Caco-2 (cell line): ENCODE data around the gene SMC1B. TPM values are rescaled to one million over a fixed set of nuclear protein-coding genes. Genes with fewer than 3 reads are reported as not detected.
A peak's percentile ranks its signal among the peaks of the same experiment; 100 is the strongest.

Source experiments
- BruUV-seq: library from RNA; stranded (reverse); fragments of 400-500 nt; replicated peaks from 2 replicates; lab custom pipeline; 2021; lab: Mats Ljungman, UMichigan
- CTCF ChIA-PET: fragments of 300-600 bp; sonication (Branson Sonifier 250); formaldehyde crosslinking; loops from one replicate; lab custom pipeline; 2022; ENCODE audit warnings: antibody characterized with exemption; lab: Charles Lee
- POLR2A ChIA-PET: fragments of 300-600 bp; sonication (Branson Sonifier 250); formaldehyde crosslinking; loops from one replicate; lab custom pipeline; 2022; ENCODE audit warnings: antibody characterized with exemption; lab: Charles Lee
- DNase-seq, 2 experiments: peaks; one replicate each; pipeline versions ENCODE4 v3.0.0 to v3.0.0-alpha.2; 2020 to 2022
- H3K27me3 ChIP-seq: replicated peaks from 2 replicates; pipeline ENCODE4 v1.6.0; 2011; ENCODE audit warnings: low read length; ENCODE audit not compliant: control insufficient read depth, insufficient read depth
- H3K36me3 ChIP-seq: 2 replicates; pipeline ENCODE4 v1.5.1; 2011; ENCODE audit warnings: low read length; ENCODE audit not compliant: control insufficient read depth, insufficient read depth
- H3K4me1 ChIP-seq: fragments of 250-450 bp; sonication (Bioruptor Pico); 2 replicates; pipeline ENCODE4 v1.5.1; 2020; ENCODE audit warnings: mild to moderate bottlenecking
- H3K4me3 ChIP-seq: 2 replicates; pipeline ENCODE4 v1.5.1; 2011; ENCODE audit warnings: low read depth, mild to moderate bottlenecking, control low read depth, low read length
- H3K9me3 ChIP-seq: fragments of 250-450 bp; sonication (Bioruptor Pico); 2 replicates; pipeline ENCODE4 v1.5.1; 2020; ENCODE audit warnings: mild to moderate bottlenecking, moderate library complexity
- H3K27ac Mint-ChIP-seq: one replicate; pipeline ENCODE4 v1.8.0; 2022; ENCODE audit warnings: mixed read lengths; ENCODE audit not compliant: unreplicated experiment
- H3K27me3 Mint-ChIP-seq: one replicate; pipeline ENCODE4 v1.8.0; 2022; ENCODE audit warnings: mixed read lengths; ENCODE audit not compliant: insufficient read depth, unreplicated experiment
- H3K36me3 Mint-ChIP-seq: one replicate; pipeline ENCODE4 v1.8.0; 2022; ENCODE audit warnings: mild to moderate bottlenecking, mixed read lengths; ENCODE audit not compliant: insufficient read depth, unreplicated experiment
- H3K4me1 Mint-ChIP-seq: one replicate; pipeline ENCODE4 v1.8.0; 2022; ENCODE audit warnings: low read depth, mixed read lengths; ENCODE audit not compliant: unreplicated experiment
- H3K4me3 Mint-ChIP-seq: one replicate; pipeline ENCODE4 v1.8.0; 2022; ENCODE audit warnings: mild to moderate bottlenecking, moderate library complexity, mixed read lengths; ENCODE audit not compliant: unreplicated experiment
- H3K9me3 Mint-ChIP-seq: one replicate; pipeline ENCODE4 v1.8.0; 2022; ENCODE audit warnings: mixed read lengths; ENCODE audit not compliant: unreplicated experiment
- intact Hi-C: fragments of 100-400 bp; cut with micrococcal nuclease; formaldehyde crosslinking; loops from one replicate; pipeline ENCODE4 v1.10.0; 2022; ENCODE audit not compliant: unreplicated experiment
- total RNA-seq: library from RNA; stranded (reverse); gene quantifications from 2 replicates; pipeline ENCODE4 v1.2.3, GENCODE V29; 2022
- TF ChIP-seq, protein P1 (sequence below), 2 experiments: fragments of 200-600 bp in 1 of 2; IDR thresholded peaks; 1 replicate in 1 of 2; 2 replicates in 1 of 2; pipeline versions ENCODE4 v1.5.1 to v1.8.0; 2011 to 2022; ENCODE audit warnings: antibody characterized with exemption in 1 of 2, control low read depth in 1 of 2, inconsistent platforms in 1 of 2, low read depth in 1 of 2, low read length in 1 of 2, mild to moderate bottlenecking in 1 of 2, moderate library complexity in 1 of 2; ENCODE audit not compliant: insufficient read depth in 1 of 2, severe bottlenecking in 1 of 2, unreplicated experiment in 1 of 2

The SMC1B gene
- total RNA-seq, 1 experiment from 2014 or later, result 5.3 TPM

DNA sequence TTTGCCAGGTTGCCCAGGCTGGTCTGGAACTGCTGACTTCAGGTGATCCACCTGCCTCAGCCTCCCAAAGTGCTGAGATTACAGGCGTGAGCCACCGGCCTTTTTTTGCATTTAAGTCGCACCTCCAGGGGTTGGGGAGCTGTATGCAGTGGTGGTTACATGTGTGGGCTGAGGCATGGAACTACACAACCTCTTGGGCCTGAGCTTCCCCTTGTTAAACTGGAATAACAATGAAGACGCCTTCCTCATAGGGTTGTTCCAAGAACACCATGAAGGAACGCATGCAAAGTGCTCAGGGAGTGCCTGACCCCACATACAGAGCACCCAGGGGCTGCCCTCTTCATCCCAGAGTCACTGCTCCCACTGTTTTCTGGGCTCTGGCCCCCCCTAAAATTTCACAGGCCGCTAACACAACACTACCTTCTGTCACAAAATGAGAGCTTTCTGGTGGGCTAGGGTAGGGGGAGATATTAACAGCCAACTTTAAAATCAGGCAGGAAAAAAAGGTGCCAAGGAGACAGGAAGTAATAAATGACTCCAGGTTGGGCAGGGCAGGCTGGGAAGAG lies 104.9 kb downstream of the SMC1B start:
- Histone ChIP-seq H3K4me1 (peaks cover 57% of the 10 kb centered on the region), H3K9me3 (no peaks in the 10 kb centered on the region), H3K36me3 (0 out of 2 replicates have a peak, but pooled peaks cover 1% of the 10 kb centered on the region), H3K4me3 (no peak overlapping the region), H3K27me3 (no peaks in the 10 kb centered on the region)
- H3K27ac Mint-ChIP-seq, result peak overlapping the region; percentile 90
- BruUV-seq, result no TSS peak
- no peak for DNase-seq
- H3K9me3 Mint-ChIP-seq, result no peaks in the 10 kb centered on the region
- H3K4me3 Mint-ChIP-seq, result peak overlapping the region; percentile 81
- intact Hi-C loops, result no loop called here
- H3K27me3 Mint-ChIP-seq, result no peaks in the 10 kb centered on the region
- TF ChIP-seq, protein P1, sequence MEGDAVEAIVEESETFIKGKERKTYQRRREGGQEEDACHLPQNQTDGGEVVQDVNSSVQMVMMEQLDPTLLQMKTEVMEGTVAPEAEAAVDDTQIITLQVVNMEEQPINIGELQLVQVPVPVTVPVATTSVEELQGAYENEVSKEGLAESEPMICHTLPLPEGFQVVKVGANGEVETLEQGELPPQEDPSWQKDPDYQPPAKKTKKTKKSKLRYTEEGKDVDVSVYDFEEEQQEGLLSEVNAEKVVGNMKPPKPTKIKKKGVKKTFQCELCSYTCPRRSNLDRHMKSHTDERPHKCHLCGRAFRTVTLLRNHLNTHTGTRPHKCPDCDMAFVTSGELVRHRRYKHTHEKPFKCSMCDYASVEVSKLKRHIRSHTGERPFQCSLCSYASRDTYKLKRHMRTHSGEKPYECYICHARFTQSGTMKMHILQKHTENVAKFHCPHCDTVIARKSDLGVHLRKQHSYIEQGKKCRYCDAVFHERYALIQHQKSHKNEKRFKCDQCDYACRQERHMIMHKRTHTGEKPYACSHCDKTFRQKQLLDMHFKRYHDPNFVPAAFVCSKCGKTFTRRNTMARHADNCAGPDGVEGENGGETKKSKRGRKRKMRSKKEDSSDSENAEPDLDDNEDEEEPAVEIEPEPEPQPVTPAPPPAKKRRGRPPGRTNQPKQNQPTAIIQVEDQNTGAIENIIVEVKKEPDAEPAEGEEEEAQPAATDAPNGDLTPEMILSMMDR (IDR thresholded peaks at IDR 0.05; ENCODE audit: insufficient read depth in 1 of 2, low read depth in 1 of 2, low read length in 1 of 2, severe bottlenecking in 1 of 2, unreplicated experiment in 1 of 2), result no peak
- POLR2A ChIA-PET, result interaction anchor here (1.1 kb wide), 1 partner anchor 35 kb away, joined by 3 read pairs; no protein-coding TSS in a partner anchor
- peaks cover 51% of the 10 kb centered on the region for H3K4me1 Mint-ChIP-seq
- peaks cover 28% of the 10 kb centered on the region for H3K36me3 Mint-ChIP-seq
- CTCF ChIA-PET, result no interaction called here

DNA sequence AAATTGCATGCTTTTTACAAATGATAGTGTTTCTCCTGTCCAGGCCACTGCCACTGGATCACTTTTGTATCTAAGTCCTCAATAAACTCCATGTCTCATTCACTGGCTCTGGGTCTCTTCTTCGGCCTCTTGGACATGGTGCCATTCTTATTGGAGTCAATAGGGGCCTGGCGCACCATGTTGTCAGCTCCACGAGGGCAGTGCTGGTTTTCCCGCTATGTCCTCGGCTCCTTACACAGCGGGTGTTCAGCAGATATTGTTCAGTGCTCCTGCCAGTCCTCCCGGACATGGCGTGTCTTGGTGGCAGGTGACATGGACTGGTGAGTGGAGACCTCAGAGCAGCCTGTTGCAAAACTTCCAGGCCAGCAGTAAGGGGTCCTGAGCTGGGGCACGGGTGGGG lies 107.3 kb downstream of the SMC1B start:
- ChIA-PET POLR2A (interaction anchor here (0.5 to 1.4 kb wide), 4 partner anchors 11 to 569 kb away, joined by 3 to 8 read pairs (median 4); partner anchors contain the start of genes RIBC2 and SMC1B), CTCF (interaction anchor here (0.7 to 1.7 kb wide), 4 partner anchors 11 to 43 kb away, joined by 3 to 8 read pairs (median 4); no protein-coding TSS in a partner anchor)
- Mint-ChIP-seq H3K4me3 (peak overlapping the region; percentile 47), H3K27ac (peak overlapping the region; percentile 80), H3K4me1 (peaks cover 35% of the 10 kb centered on the region), H3K36me3 (peaks cover 8% of the 10 kb centered on the region), H3K9me3 (no peaks in the 10 kb centered on the region), H3K27me3 (no peaks in the 10 kb centered on the region)
- TF ChIP-seq, protein P1 (IDR thresholded peaks at IDR 0.05; ENCODE audit: insufficient read depth in 1 of 2, low read depth in 1 of 2, low read length in 1 of 2, severe bottlenecking in 1 of 2, unreplicated experiment in 1 of 2), result no peak
- Histone ChIP-seq H3K4me3 (no peak overlapping the region), H3K27me3 (no peaks in the 10 kb centered on the region), H3K9me3 (no peaks in the 10 kb centered on the region), H3K4me1 (peaks cover 41% of the 10 kb centered on the region), H3K36me3 (no peaks in the 10 kb centered on the region)
- intact Hi-C loops, result no loop called here
- no peak for DNase-seq
- no TSS peak for BruUV-seq

DNA sequence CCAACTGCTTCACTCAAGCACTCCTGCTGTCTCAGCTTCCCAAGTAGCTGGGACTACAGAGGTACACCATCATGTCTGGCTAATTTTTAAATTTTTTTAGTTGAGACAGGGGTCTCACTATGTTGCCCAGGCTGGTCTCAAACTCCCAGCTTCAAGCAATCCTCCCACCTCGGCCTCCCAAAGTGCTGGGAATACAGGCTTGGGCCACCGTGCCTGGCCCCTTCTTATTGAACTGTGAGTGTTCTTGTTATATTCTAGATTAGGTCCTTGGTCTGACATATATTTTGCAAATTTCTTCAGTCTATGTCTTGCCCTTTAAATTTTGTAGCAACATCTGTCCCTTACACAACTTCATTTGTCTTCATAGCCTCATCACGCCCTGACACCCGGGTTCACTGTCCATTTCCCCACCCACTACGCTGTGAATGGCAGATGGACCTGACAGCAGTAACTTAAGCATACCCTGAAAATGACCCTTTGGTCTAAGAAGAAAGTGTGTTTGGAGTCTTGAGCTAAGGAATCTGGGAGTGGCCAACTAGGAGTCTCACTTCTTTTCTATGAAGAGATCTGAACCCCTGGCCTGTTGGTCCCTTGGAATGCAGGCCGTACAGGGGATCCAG lies 107.8 kb downstream of the SMC1B start:
- H3K4me1 Mint-ChIP-seq, result peaks cover 30% of the 10 kb centered on the region
- Histone ChIP-seq H3K36me3 (no peaks in the 10 kb centered on the region), H3K27me3 (no peaks in the 10 kb centered on the region), H3K9me3 (no peaks in the 10 kb centered on the region), H3K4me1 (peaks cover 41% of the 10 kb centered on the region), H3K4me3 (no peak overlapping the region)
- intact Hi-C loops, result loop anchor here (1.0 kb wide), 1 partner anchor 32 kb away; no protein-coding TSS in a partner anchor
- BruUV-seq, result no TSS peak
- no peaks in the 10 kb centered on the region for H3K27me3 Mint-ChIP-seq
- peak overlapping the region; percentile 47 for H3K4me3 Mint-ChIP-seq
- CTCF ChIA-PET, result interaction anchor here (0.7 to 1.7 kb wide), 3 partner anchors 30 to 42 kb away, joined by 3 to 8 read pairs (median 4); no protein-coding TSS in a partner anchor
- POLR2A ChIA-PET, result interaction anchor here (0.5 to 1.4 kb wide), 4 partner anchors 11 to 568 kb away, joined by 3 to 8 read pairs (median 4); partner anchors contain the start of genes RIBC2 and SMC1B
- no peaks in the 10 kb centered on the region for H3K9me3 Mint-ChIP-seq
- peak; percentile 80 to 90 for DNase-seq
- TF ChIP-seq, protein P1 (IDR thresholded peaks at IDR 0.05; ENCODE audit: insufficient read depth in 1 of 2, low read depth in 1 of 2, low read length in 1 of 2, severe bottlenecking in 1 of 2, unreplicated experiment in 1 of 2), result no peak
- H3K27ac Mint-ChIP-seq, result peak overlapping the region; percentile 80
- peaks cover 3% of the 10 kb centered on the region for H3K36me3 Mint-ChIP-seq
